SKM-1 treated with dmso at 0.1 percent for 144 hours (cell line): ENCODE data around the gene SULT6B1.
"Not testable (repeated sequence)": the region's sequence is repeated elsewhere in the genome, so short reads cannot be mapped to it uniquely, and the experiment has no call there.

ENCODE experiments used
- DNase-seq: peaks from one replicate; lab custom pipeline; 2025; ENCODE audit not compliant: unreplicated experiment; lab: John Stamatoyannopoulos, UW

SULT6B1 gene

DNA sequence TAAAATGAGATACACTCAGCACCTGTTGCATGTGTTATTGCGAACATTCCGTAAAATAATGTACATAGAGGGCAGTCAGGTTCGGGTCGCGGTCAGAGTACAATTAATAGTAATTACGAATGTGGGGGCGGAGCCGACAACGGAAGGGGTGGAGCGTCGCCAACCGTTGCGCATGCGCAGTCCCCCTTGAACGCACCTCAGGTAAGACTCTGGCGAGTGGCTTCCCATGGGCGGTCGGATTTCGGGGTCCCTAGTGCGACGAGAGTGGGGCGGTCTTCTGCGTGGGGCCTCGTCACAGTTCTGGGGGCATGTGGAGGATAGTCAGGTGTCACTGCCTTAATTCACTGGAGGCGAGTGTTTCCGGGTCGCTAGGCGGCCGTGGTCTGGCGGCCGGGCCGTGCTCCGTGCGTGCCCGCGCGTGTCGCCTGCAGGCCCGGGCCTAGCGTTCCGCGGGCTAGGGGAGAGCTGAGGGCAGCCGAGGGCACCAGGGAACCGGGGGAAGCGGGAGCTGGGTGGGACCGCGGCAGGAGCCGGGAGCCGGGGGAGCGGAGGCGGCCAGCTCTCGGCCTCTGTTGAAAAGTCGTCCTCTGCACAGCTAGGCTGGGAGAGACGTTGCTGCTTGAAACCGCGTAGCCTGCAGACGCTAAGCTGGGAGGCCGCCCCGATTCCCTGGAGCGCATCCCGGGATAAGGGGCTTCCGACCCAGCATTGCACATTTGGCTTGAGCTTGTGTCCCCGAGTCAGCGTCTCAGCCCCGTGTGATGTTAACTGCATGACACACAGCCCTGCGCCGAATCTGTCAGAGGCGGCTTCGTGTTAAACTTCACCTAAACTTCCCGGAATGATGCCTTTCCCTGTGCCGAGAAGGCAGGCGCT lies 8.1 kb upstream of the SULT6B1 start, which contains the start of gene CEBPZOS:
Gene CEBPZOS (plus strand): TSS at position 177 of the 876 bp plus-strand sequence. CDS start 3,209 bp downstream, outside the sequence.
- DNase-seq, result peak; percentile 64

DNA sequence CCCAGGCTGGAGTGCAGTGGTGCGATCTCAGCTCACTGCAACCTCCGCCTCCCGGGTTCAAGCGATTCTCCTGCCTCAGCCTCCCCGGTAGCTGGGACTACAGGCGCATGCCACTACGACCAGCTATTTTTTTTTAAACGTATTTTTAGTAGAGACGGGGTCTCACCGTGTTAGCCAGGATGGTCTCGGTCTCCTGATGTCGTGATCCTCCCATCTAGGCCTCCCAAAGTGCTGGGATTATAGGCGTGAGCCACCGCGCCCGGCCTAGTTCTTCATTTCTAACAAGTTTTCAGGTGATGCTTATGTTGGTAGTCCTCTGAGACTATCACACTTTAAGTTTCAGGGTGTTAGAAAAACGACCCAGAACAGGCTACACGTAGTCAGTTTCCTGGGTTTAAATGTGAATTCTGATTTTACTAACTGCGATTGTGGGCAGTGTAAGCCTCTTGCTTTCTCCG lies 7.4 kb upstream of the SULT6B1 start:
- not testable (repeated sequence) for DNase-seq

DNA sequence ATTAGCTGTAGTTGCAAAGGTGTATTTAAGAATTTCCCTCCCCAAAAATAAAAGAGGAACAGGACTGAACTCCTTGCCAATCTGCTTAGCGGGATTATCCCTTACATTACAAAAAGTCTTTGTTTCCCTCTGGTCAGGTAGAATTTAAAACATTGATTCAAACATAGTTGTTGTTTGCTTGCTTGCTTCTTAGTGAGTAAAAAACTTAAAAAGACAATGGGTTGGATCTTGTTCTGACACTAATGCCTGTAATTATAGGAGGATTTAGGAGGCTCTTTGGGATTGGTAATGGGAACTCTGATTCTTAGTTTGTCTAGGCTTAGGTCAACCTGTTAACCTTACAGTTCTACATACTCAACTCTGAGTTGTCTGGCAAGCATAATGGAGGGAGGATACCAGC lies 4.1 kb upstream of the SULT6B1 start:
- no peak for DNase-seq

DNA sequence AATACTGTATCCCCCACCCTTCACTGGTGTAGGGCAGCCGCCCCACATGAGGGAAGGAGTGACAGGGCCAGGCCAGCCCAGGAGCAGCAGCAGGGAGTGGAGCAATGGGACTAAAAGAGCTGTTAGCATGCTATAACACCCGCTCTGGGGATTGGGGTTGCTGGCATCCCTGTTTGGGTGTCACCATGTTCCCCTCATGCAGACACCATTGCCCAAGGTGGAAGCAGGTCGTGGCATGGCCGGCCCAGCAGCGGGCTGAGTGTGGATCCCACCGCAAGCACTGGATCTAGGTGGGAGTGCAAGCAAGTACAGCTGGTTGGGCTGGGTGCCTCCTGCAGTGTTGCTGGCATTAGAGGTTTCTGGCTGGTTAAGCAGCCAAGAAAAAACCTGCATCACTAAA lies 3.3 kb upstream of the SULT6B1 start:
- DNase-seq, result no peak

DNA sequence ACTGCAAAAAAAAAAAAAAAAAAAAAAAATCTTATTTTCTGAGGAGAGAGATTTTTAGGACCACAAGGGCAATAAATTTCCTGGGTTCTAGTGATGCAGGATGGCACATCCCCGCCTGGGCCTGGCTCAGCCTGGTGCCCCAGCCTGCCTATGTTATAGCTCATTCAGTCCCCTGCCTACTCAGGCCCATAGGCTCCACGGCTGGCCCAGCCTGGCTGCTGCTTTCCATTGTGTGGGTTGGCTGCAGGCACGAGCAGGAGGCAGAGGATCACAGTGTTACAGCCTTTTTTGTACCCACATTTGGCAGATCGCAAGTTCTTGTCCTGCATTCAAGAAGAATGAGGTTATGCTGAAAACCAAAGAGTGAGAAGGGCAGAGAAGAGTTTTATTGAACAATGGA lies 2.8 kb upstream of the SULT6B1 start:
- no peak for DNase-seq

DNA sequence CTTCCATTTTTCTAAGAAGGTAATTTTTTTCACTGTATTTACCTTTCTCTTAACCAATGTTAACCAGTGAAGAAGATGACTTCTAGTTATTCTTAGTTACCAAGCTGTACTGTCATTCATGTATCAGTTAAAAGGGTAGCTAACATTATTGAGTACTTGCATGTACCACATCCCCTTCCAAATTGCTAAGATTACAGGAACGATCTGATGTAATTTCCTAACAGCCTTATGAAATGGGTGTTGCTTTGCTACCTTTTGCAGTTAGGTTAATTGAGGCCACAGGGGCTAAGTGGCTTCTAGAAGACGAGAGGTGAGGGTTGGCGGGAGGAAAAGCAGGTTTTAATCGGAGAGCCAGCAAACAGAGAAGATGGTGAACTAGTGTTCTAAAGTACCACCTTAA lies 1.8 kb upstream of the SULT6B1 start:
- DNase-seq, result peak; percentile 90

DNA sequence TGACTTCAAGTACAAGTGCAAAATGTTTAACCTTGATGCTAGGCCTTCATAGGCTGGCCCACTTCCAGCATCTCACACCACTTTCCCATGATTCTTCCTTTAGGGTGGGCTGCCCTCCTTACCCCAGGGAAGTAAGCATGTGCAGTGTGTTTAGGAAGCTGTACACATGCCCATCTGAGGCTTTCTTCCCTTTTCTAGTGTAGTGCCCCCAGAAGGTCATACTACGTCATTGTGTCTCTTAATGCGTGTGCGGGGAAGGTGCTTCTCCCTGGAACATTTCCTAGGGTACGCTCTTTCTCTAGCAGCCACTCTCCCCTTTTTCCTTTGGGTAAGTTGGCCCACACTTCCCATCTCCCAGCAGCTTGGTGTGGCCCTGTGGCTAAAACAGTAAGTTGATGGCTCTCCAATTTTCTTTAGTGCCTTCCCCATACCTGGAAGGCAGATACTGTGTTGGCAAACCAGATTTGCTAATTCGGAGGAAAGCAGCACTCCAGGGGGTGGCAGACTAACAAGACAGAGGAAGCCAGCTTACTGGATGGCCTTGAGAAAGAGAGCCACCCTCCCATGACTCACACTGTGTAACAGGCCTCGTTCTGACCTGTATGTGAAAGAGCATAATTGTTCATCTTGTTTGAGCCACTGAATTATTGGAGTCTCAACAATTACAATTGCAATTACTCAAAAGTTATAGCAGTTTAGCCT lies 1.1 kb upstream of the SULT6B1 start:
- peak; percentile 83 for DNase-seq

DNA sequence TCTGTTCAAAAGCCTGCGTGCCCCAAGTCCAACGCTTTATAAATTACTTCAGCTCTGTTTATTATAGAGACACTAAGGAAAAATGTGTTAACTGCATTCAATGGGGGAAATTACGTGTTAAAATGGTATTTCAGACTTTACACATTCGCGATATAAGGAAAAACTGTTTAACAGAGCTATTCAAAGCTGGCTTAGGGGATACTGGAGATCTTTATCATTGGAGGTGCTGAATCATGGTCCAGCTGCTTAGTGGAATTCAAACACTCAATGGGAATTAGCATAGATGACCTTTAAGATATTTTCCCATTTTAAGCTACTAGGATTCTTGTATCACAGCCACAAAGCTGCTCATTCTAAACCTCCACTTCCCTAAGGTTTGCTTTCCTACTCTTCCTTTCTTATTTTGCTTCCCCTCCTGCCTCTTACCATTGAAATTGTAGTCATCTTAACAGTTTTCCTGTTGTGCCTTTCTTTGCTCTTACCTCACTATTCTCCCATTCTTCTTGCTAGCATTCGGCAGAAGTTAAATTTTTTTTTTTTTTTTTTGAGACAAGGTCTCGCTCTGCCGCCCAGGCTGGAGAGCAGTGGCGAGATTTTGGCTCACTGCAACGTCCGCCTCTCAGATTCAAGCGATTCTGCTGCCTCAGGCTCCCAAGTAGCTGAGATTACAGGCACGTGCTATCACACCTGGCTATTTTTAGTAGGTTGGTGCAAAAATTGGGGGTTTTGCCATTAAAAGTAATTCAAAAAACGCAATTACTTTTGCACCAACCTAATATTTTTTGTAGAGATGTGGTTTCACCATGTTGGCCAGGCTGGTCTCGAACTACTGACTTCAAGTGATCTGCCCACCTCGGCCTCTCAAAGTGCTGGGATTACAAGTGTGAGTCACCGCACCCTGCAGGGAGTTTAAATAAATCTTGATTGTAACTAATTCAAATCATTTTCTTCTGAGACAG lies 6.5 kb downstream of the SULT6B1 start:
- no peak for DNase-seq

DNA sequence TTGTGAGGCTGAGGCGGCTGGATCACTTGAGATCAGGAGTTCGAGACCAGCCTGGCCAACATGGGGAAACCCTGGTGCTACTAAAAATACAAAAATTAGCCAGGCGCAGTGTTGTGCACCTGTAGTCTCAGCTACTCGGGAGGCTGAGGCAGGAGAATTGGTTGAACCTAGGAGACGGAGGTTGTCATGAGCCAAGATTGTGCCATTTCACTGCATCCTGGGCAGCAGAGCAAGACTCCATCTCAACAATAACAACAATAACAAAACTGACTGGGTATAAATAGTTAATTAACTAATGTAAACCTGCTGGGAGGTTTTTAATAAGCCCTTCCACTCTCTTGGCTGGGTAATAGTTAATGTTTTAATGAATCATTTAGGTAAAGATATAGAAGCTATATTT lies 7.8 kb downstream of the SULT6B1 start:
- DNase-seq, result no peak

DNA sequence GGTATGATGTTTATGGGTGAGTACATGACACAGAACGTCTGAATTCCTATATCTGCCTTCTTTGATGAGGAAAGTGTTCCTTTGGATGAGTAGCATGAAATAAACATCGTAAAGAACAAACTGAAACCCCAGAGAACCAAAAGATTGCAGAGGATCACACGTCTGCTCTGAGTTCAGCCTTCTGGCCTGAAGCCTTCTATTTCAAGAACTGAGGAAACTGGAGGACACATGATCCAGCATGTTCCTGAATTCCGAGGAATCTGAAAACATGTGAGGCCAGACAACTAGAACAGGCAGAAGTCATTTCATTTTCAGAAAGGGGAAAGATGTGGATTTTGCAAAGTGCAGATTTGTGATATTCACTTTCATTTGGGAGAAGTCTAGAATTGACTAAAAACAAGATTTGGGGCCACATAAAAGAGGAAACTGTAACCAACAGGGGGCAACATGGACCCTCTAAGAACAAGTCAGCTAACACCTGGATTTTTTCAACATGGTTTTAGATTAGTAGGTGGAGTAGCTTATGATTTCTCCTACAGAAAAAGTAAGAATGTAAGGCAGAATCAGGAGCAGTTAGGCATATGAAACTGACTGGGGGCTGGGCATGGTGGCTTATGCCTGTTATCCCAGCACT lies 8.3 kb downstream of the SULT6B1 start:
- DNase-seq, result no peak

DNA sequence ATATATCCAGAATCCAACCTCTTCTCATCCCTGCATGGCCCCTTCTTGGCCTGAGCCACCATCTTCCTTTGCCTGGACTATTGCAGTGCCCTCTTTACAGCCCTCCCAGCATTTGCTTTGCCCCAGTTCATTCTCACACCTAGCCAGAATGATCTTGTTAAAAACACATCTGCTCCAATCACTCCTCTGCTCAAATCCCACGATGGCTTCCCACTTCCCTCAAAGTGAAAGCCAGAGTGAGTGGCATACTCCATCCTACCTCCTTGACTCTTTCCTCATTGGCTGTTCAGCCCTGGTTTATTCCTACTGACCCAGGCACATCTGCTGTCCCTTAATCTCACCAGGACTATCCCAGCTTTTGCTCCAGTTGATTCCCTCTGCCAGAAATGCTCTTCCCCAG lies 14.7 kb downstream of the SULT6B1 start:
- no peak for DNase-seq

DNA sequence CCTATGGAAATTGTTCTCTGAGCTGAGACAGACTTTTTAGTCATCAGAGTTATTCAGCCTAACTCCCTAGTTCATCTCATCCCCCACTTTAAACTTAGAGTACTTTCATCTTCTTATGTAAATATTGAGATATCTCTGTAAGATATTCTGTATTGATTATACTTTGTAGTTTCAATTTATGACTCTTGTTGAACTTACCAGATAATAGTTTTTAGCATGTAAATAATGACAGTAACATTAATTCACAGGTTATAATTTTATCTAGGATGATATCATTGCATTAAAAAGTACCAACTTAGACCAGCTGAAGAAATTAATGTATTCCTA lies 16.9 kb downstream of the SULT6B1 start:
- DNase-seq, result no peak

DNA sequence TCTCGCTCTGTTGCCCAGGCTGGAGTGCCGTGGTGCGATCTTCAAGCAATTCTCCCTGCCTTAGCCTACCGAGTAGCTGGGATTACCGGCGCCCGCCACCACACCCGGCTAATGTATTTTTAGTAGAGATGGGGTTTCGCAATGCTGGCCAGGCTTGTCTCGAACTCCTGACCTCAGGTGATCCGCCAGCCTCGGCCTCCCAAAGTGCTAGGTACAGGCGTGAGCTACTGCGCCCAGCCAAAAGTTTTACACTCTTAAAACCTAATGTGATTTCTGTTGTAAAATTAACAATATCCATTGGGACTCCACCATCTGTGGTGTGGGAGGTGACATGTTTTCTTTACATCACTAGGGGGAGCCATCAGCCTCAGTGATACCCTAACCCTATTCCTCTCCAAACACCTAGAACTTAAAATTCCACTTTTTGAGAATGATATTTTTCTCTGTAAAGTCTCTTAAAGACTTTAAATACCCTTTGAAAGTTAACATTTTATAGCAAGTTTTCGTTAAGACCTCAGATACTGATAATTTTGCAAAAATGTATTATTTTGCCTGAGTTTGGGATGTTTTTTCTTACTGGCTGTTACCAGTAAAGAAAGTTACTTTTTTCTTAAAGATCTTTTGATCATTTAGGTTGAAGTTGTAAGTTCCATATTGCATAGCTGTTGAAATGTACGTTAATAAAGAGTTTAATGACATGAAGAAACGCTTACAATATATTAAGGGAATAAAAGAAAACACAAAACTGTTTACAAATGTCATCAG lies 20.1 kb downstream of the SULT6B1 start:
- peak; percentile 65 for DNase-seq

DNA sequence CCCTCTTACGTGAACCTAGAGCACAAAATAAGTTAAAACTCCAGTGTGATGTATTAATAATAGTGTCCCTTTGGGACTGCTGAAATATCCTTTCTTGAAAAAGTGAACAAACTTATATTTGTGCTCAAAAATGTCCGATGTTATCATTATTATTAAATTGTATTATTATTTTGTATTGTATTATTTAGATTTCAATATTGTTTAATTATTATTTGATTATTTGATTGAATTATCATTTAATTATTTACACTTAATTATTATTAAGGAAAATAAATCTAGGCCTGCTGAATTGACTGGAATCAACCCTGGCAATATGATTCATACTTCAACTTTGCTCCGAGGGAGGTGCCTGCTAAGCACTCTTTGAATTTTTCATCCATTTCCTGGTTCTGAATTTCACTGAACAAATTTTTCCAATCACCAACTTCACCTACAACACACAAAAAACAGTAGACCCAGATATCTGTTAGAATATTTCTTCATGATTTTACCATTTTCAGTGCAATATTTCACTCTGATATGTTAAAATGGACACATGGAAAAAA lies 20.8 kb downstream of the SULT6B1 start:
- no peak for DNase-seq

DNA sequence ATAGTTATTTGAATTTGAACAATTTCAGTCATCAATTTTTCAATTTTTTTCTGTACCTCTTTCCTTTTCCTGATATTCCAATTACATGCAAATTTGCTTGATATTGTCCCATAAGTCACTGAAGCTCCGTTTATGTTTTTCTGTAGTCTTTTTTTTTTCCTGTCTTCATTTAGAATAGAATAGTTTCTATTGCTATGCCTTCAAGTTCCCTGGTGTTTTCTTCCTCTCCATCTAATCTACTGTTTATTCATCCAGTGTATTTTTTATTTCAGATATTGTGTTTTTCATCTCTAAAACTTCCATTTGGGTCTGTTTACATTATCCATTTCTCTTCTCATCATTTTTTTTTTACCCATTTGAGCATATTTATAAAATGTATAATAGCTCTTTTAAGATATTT lies 23.7 kb downstream of the SULT6B1 start:
- no peak for DNase-seq

DNA sequence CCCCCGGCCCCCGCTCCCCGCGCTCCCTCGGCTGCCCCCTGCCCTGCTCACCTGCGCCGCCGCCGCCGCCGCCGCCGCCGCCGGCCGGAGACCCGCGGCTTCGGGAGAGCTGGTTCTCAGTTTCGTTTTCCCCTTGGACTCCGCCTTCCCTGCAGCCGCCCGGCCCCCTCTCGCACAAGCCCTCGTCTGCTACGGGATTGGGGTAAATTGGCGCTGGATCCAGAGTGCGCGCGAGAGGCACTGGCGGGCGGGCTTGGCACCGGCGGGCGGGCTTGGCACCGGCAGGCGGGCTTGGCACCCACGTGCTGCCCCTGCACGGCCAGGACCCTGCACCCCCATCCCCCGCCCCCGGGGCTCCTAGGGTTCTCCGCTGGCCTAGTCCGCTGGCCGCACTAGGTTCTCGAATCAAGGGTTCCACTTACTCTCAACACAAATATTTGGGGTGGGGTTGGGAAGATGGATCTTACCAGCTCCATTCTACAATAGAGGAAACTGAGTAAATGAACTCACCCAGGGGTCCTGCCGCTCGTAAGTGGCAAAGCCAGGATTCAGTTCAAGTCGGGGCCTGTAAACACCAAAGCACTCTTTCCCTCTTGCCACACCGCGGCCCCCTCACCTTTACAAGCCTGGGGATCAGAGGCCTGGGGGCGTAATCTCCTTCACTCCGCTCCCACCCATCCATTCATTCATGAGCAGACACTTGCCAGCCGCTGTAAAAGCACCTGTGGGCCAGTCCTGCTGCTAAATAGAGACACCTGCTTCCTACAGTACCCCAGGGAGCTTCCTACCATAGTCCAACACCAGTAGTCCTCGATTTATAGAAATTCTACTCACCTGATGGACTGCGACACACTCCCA lies 31.4 kb downstream of the SULT6B1 start, which contains the start of gene EIF2AK2:
Gene EIF2AK2 (minus strand): TSS at position 124 of the 858 bp plus-strand sequence. CDS start 9,174 bp downstream, outside the sequence.
- peak; percentile 73 for DNase-seq

DNA sequence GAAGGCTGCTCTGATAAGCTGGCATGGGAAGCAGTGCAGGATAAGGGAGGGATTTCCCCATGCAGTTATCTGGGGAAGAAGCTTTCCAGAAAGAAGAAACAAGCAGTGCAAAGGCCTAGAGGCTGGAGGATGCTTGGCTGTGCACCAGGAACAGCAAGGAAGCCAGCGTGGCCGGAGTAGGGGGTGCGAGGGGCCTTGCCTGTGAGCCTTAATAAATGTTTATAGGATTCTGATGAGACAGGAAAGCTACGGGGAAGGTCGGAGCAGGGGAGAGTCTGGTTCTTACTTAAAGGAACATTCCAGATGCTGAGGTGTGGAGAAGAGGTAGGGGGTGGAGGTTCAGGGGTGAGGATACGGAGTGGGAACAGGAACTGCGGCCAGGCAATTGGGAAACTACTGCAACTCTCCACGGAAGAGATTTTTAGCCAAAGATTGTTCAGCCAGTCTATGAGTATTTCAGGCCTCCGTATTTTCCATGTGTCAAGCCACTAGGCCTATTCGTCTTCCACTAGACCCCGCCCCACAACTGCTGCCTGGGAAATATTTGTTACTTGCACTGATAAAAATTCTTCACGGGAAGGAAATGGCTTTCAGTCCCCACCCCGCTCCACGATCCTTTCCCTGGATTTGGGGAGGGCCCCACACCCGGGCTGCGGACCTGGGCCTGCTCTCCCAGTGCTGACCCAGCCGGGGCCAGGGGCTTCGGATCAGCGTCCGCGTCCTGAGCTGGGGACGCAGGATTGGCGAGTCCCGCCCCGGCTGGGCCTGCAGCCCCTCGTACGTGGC lies 32.2 kb downstream of the SULT6B1 start:
- peak; percentile 22 for DNase-seq

DNA sequence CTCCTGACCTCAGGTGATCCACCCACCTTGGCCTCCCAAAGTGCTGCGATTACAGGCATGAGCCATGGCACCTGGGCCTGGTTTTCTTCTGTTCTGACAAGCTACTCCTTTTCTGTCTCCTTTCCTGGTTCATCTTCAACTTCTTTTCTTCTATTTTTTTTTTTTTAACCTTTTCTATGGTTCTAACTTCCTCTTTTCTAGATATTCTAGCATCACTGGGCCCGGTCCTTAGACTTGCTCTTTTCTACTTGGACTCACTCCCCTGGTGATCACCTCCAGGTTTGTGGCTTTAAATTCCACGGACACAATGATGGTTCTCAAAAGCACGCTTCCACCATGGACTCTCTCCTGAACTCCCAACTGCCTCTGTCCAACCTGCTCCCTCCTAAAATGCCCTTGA lies 33.7 kb downstream of the SULT6B1 start:
- DNase-seq, result no peak
